ENCODE data around the gene MEI1.

- TF ChIP-seq EZH2 (IDR thresholded peaks at IDR 0.05; ENCODE audit: borderline replicate concordance, insufficient read depth, low read length, poor library complexity, severe bottlenecking): no peak
- no peak for TF ChIP-seq CTCF (IDR thresholded peaks at IDR 0.05; ENCODE audit: poor library complexity, severe bottlenecking)
- TF ChIP-seq TAF1 (IDR thresholded peaks at IDR 0.05; ENCODE audit: low read depth): no peak
- TF ChIP-seq MXI1 (conservative IDR thresholded peaks at IDR 0.05; ENCODE audit: poor library complexity, severe bottlenecking): no peak
- TF ChIP-seq POLR2AphosphoS5 (IDR thresholded peaks at IDR 0.05): no peak
- TF ChIP-seq REST (IDR thresholded peaks at IDR 0.05; ENCODE audit: borderline replicate concordance): no peak
- TF ChIP-seq EP300 (conservative IDR thresholded peaks at IDR 0.05; ENCODE audit: poor library complexity, severe bottlenecking): no peak
- no peak for TF ChIP-seq RAD21 (conservative IDR thresholded peaks at IDR 0.05)
- TF ChIP-seq SMC3 (conservative IDR thresholded peaks at IDR 0.05; ENCODE audit: poor library complexity): no peak
Measured at GRCh38 chr22:41805639-41806038, 106.3 kb downstream of the MEI1 start.
